HepG2 (cell line): ENCODE results near the gene DICER1. TPM values are rescaled to one million over a fixed set of nuclear protein-coding genes. Genes with fewer than 3 reads are reported as not detected.

Source experiments
- ATAC-seq: fragments of 200-7000 bp; cut with Tn5 transposase; 3 replicates; pipeline ENCODE4 v1.9.1; 2020; ENCODE audit warnings: mild to moderate bottlenecking, moderate library complexity
- BruUV-seq: library from RNA; stranded (reverse); fragments of 400-500 nt; replicated peaks from 2 replicates; lab custom pipeline; 2021; lab: Mats Ljungman, UMichigan
- CTCF ChIA-PET: fragments of 300-600 bp; formaldehyde crosslinking; extraction: SDS; loops from one replicate; lab custom pipeline; 2021; ENCODE audit warnings: low total read pairs, inconsistent platforms, low intra/inter-chr PET ratio; lab: Yijun Ruan, JAX
- POLR2A ChIA-PET: fragments of 350-600 bp; sonication (Branson Sonifier 250); formaldehyde crosslinking; loops from one replicate; lab custom pipeline; 2020; ENCODE audit warnings: antibody characterized with exemption, inconsistent platforms; lab: Yijun Ruan, JAX
- DNase-seq: peaks from one replicate; pipeline ENCODE4 v3.0.0-alpha.2; 2015; ENCODE audit warnings: low spot score
- FAIRE-seq: peaks from 3 replicates; lab custom pipeline; 2011; peaks lifted over from hg19 to GRCh38; lab: Jason Lieb, UNC
- H2AFZ ChIP-seq: one replicate; pipeline ENCODE4 v1.6.1; 2011; ENCODE audit warnings: low read length, inconsistent platforms
- H3K27ac ChIP-seq: fragments of 300-600 bp; 3 replicates; pipeline ENCODE4 v1.8.0; 2011; ENCODE audit warnings: mixed run types, mild to moderate bottlenecking, mixed read lengths, low read length, inconsistent platforms; ENCODE audit not compliant: insufficient read depth; ENCODE audit errors: extremely low read length
- H3K27me3 ChIP-seq, 2 experiments: fragments of 200-600 bp in 1 of 2; 2 replicates in 1 of 2; 3 replicates in 1 of 2; pipeline versions ENCODE4 v1.6.0 to v1.8.0; 2011; ENCODE audit warnings: low read length in 2 of 2, mild to moderate bottlenecking in 2 of 2, moderate library complexity in 2 of 2, inconsistent platforms in 1 of 2; ENCODE audit not compliant: insufficient read depth in 2 of 2, control insufficient read depth in 1 of 2
- H3K36me3 ChIP-seq, 2 experiments: fragments of 200-600 bp in 1 of 2; replicated peaks in 1 of 2; 2 replicates in 1 of 2; 3 replicates in 1 of 2; pipeline versions ENCODE4 v1.5.1 to v1.8.0; 2011; ENCODE audit warnings: low read length in 2 of 2, inconsistent platforms in 1 of 2; ENCODE audit not compliant: insufficient read depth in 2 of 2, control insufficient read depth in 1 of 2
- H3K4me1 ChIP-seq: 2 replicates; pipeline ENCODE4 v1.5.1; 2012; ENCODE audit warnings: low read length, inconsistent platforms; ENCODE audit not compliant: insufficient read depth
- H3K4me2 ChIP-seq: 2 replicates; pipeline ENCODE4 v1.6.0; 2011; ENCODE audit warnings: low read depth, low read length, inconsistent platforms
- H3K4me3 ChIP-seq, 3 experiments: fragments of 200-600 bp in 1 of 3; sonication (generic), shearing (Covaris generic) in 1 of 3; replicated peaks in 1 of 3; 2 replicates each; pipeline ENCODE4 v1.5.1; 2011 to 2016; ENCODE audit warnings: low read length in 3 of 3, inconsistent platforms in 2 of 3, low read depth in 2 of 3, mild to moderate bottlenecking in 2 of 3, control low read depth in 1 of 3, mixed read lengths in 1 of 3; ENCODE audit not compliant: insufficient read depth in 1 of 3
- H3K79me2 ChIP-seq: one replicate; pipeline ENCODE4 v1.6.1; 2011; ENCODE audit warnings: low read length, inconsistent platforms; ENCODE audit not compliant: insufficient read depth
- H3K9ac ChIP-seq: 2 replicates; pipeline ENCODE4 v1.6.0; 2011; ENCODE audit warnings: mild to moderate bottlenecking, low read depth, low read length, inconsistent platforms; ENCODE audit not compliant: insufficient read depth
- H3K9me3 ChIP-seq: 2 replicates; pipeline ENCODE4 v1.5.1; 2012; ENCODE audit warnings: mild to moderate bottlenecking, low read length
- H4K20me1 ChIP-seq: 2 replicates; pipeline ENCODE4 v1.6.0; 2011; ENCODE audit warnings: inconsistent platforms, mild to moderate bottlenecking, low read length, moderate library complexity; ENCODE audit not compliant: insufficient read depth
- HOXD1 ChIP-seq: sonication (generic); formaldehyde crosslinking; IDR thresholded peaks from 2 replicates; pipeline ENCODE4 v1.5.0; 2020; ENCODE audit warnings: missing genetic modification reagents
- KDM2A ChIP-seq: sonication (generic); formaldehyde crosslinking; IDR thresholded peaks from 2 replicates; pipeline ENCODE4 v1.4.0; 2020; ENCODE audit warnings: low read depth, missing genetic modification reagents, borderline replicate concordance
- SP4 ChIP-seq: sonication (generic); formaldehyde crosslinking; IDR thresholded peaks from 2 replicates; pipeline ENCODE4 v1.8.1; 2023; ENCODE audit warnings: mild to moderate bottlenecking, missing genetic modification reagents
- TARDBP ChIP-seq: sonication (generic); formaldehyde crosslinking; IDR thresholded peaks from 2 replicates; pipeline ENCODE4 v1.8.0; 2022; ENCODE audit warnings: mild to moderate bottlenecking, missing genetic modification reagents
- TBP ChIP-seq: sonication (generic); formaldehyde crosslinking; IDR thresholded peaks from 2 replicates; pipeline ENCODE4 v1.5.0; 2020; ENCODE audit warnings: missing genetic modification reagents
- ZFP41 ChIP-seq: sonication (generic); formaldehyde crosslinking; IDR thresholded peaks from 2 replicates; pipeline ENCODE4 v1.4.0; 2020; ENCODE audit warnings: mild to moderate bottlenecking, missing genetic modification reagents, borderline replicate concordance
- ZNF33A ChIP-seq: sonication (generic); formaldehyde crosslinking; IDR thresholded peaks from 2 replicates; pipeline ENCODE4 v1.5.1; 2020; ENCODE audit warnings: missing genetic modification reagents, mild to moderate bottlenecking, moderate library complexity, borderline replicate concordance
- ZNF709 ChIP-seq: sonication (generic); formaldehyde crosslinking; IDR thresholded peaks from 2 replicates; pipeline ENCODE4 v1.5.0; 2020; ENCODE audit warnings: mild to moderate bottlenecking, missing genetic modification reagents
- WGBS: methylation state at CpG from one replicate; pipeline ENCODE4 v1.1.6; 2017; ENCODE audit warnings: low lambda C conversion rate; 5-methylcytosine and 5-hydroxymethylcytosine counted together
- in situ Hi-C: cut with HindIII; loops from 2 replicates; pipeline ENCODE4 v1.10.0; 2017; ENCODE audit warnings: low pct_unique_long_range_greater_than_20kb; ENCODE audit not compliant: extremely low pct_ligation_motif_present
- intact Hi-C: fragments of 100-400 bp; cut with micrococcal nuclease; formaldehyde crosslinking; loops from one replicate; pipeline ENCODE4 v1.10.0; 2022; ENCODE audit not compliant: unreplicated experiment
- polyA plus RNA-seq, 8 experiments: library from polyadenylated mRNA; depleted of rRNA in 3 of 8; stranded (reverse) in 7 of 8; unstranded in 1 of 8; fragments of >200 nt; fragmentation: Illumina TruSeq in 4 of 8; extraction: Trizol in 4 of 8; gene quantifications; 2 replicates each; pipeline versions ENCODE4 v1.2.1 to v1.2.3, GENCODE V29; 2011 to 2016; ENCODE audit warnings: low read depth in 4 of 8, missing spikeins in 1 of 8, mixed read lengths in 1 of 8; ENCODE audit not compliant: insufficient read depth in 1 of 8
- total RNA-seq, 5 experiments: library from RNA; depleted of rRNA; stranded (reverse); fragments of >200 nt; fragmentation: Illumina TruSeq; extraction: Trizol; gene quantifications; 2 replicates each; pipeline ENCODE4 v1.2.3, GENCODE V29; 2016; ENCODE audit warnings: low read depth in 1 of 5
- TF ChIP-seq, protein P1 (sequence below): sonication (generic); formaldehyde crosslinking; IDR thresholded peaks from 2 replicates; pipeline ENCODE4 v1.4.0; 2020; ENCODE audit warnings: missing genetic modification reagents
- TF ChIP-seq, protein P2 (sequence below): sonication (generic); formaldehyde crosslinking; conservative IDR thresholded peaks from 2 replicates; pipeline ENCODE4 v1.8.0; 2022; ENCODE audit warnings: low read depth, missing genetic modification reagents
- TF ChIP-seq, protein P3 (sequence below): sonication (generic); formaldehyde crosslinking; IDR thresholded peaks from 2 replicates; pipeline ENCODE4 v1.4.0; 2020; ENCODE audit warnings: missing genetic modification reagents, borderline replicate concordance

The DICER1 gene
- total and polyA plus RNA-seq, 2 of the 13 experiments (the other 11 are each of a cell fraction or from before 2014, with no cell fraction given): 31.8 to 61.9 TPM

DNA sequence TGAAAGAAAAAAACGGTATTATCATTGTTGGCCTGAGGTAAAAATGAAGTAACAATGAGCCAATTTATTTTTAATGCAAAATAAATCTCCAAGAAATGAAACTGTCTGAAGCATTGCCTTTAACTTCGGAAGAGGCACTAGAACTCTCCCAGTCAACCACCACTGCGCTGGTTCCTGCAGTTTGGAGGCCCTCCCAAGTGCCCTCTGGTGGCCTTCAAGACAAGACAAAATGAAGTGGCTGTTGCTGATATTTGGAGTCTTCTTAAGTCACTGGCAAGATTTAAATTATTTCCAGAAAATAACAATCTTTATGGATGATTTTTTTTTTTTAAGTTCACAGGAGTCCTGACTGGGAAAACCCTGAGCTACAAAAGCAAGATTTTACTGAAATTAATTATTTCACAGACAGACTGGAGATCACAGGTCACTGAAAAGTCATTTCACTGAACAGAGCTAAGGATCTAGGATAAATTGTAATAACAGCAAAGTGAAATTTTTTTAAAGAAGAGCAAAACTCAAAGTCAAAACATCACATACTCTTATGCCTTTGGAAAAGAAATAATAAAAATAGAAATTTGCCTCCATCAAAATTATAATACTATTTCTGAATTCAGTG lies 58.2 kb downstream of the DICER1 start (continued):
- TF ChIP-seq, protein P1, sequence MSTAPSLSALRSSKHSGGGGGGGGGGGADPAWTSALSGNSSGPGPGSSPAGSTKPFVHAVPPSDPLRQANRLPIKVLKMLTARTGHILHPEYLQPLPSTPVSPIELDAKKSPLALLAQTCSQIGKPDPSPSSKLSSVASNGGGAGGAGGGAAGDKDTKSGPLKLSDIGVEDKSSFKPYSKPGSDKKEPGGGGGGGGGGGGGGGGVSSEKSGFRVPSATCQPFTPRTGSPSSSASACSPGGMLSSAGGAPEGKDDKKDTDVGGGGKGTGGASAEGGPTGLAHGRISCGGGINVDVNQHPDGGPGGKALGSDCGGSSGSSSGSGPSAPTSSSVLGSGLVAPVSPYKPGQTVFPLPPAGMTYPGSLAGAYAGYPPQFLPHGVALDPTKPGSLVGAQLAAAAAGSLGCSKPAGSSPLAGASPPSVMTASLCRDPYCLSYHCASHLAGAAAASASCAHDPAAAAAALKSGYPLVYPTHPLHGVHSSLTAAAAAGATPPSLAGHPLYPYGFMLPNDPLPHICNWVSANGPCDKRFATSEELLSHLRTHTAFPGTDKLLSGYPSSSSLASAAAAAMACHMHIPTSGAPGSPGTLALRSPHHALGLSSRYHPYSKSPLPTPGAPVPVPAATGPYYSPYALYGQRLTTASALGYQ (CRISPR knock-in tag): no peak

DNA sequence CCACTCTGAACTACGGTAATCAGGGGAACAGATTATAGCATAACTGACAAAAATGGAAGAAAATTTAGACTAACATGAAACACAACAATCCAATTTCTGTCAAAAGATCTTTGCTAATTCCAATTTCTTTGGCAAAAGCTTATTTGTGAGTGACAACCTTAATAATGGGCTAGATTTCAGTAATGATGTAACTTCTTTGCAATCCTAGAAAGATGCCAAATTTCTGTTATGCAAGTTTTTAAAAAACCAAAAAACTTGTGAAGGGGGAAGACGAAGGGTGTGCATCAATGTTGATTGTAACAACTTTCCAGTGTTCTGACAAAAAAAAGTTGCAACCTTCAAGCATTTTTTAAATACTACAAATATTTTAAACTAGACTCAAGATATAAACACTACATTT lies 59.9 kb downstream of the DICER1 start:
- H3K9ac ChIP-seq: no peak overlapping the region
- in situ Hi-C loops: loop anchor here (10.0 kb wide), 1 partner anchor 413 kb away; no protein-coding TSS in a partner anchor
- 0 out of 2 replicates have a peak, but pooled peaks cover 3% of the 10 kb centered on the region for H4K20me1 ChIP-seq
- no peaks in the 10 kb centered on the region for H3K79me2 ChIP-seq
- H3K4me1 ChIP-seq: no peaks in the 10 kb centered on the region
- H3K4me2 ChIP-seq: no peak overlapping the region
- 95% methylated on average over 2 of the region's 2 CpGs for WGBS
- no peak overlapping the region for H2AFZ ChIP-seq
- H3K27me3 ChIP-seq: no peaks in the 10 kb centered on the region
- intact Hi-C loops: no loop called here
- ChIA-PET CTCF (no interaction called here), POLR2A (no interaction called here)
- H3K9me3 ChIP-seq: no peaks in the 10 kb centered on the region
- no peak overlapping the region for H3K27ac ChIP-seq
- FAIRE-seq (no peak), DNase-seq (no peak), ATAC-seq (no peak)
- TF ChIP-seq TBP (no peak), HOXD1 (CRISPR knock-in tag) (no peak), TARDBP (CRISPR knock-in tag) (no peak), ZFP41 (CRISPR knock-in tag) (no peak), SP4 (no peak), ZNF709 (CRISPR knock-in tag) (no peak), ZNF33A (CRISPR knock-in tag) (no peak), KDM2A (CRISPR knock-in tag) (no peak)
- TF ChIP-seq, protein P2, sequence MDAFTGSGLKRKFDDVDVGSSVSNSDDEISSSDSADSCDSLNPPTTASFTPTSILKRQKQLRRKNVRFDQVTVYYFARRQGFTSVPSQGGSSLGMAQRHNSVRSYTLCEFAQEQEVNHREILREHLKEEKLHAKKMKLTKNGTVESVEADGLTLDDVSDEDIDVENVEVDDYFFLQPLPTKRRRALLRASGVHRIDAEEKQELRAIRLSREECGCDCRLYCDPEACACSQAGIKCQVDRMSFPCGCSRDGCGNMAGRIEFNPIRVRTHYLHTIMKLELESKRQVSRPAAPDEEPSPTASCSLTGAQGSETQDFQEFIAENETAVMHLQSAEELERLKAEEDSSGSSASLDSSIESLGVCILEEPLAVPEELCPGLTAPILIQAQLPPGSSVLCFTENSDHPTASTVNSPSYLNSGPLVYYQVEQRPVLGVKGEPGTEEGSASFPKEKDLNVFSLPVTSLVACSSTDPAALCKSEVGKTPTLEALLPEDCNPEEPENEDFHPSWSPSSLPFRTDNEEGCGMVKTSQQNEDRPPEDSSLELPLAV (CRISPR knock-in tag): no peak
- TF ChIP-seq, protein P3, sequence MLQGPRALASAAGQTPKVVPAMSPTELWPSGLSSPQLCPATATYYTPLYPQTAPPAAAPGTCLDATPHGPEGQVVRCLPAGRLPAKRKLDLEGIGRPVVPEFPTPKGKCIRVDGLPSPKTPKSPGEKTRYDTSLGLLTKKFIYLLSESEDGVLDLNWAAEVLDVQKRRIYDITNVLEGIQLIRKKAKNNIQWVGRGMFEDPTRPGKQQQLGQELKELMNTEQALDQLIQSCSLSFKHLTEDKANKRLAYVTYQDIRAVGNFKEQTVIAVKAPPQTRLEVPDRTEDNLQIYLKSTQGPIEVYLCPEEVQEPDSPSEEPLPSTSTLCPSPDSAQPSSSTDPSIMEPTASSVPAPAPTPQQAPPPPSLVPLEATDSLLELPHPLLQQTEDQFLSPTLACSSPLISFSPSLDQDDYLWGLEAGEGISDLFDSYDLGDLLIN (CRISPR knock-in tag): no peak
- BruUV-seq: no TSS peak
- H3K36me3 ChIP-seq: peaks cover 14 to 65% of the 10 kb centered on the region in 2 experiments
- H3K4me3 ChIP-seq: no peak overlapping the region
